DMS79 treated with DMSO at 0.1 percent for 48 hours (cell line): Measurements from ENCODE around the gene LRRC70.
"Not testable (repeated sequence)": the region's sequence is repeated elsewhere in the genome, so short reads cannot be mapped to it uniquely, and the experiment has no call there.

Experiments used
- DNase-seq: peaks from one replicate; lab custom pipeline; 2025; lab: John Stamatoyannopoulos, UW

Gene LRRC70, protein sequence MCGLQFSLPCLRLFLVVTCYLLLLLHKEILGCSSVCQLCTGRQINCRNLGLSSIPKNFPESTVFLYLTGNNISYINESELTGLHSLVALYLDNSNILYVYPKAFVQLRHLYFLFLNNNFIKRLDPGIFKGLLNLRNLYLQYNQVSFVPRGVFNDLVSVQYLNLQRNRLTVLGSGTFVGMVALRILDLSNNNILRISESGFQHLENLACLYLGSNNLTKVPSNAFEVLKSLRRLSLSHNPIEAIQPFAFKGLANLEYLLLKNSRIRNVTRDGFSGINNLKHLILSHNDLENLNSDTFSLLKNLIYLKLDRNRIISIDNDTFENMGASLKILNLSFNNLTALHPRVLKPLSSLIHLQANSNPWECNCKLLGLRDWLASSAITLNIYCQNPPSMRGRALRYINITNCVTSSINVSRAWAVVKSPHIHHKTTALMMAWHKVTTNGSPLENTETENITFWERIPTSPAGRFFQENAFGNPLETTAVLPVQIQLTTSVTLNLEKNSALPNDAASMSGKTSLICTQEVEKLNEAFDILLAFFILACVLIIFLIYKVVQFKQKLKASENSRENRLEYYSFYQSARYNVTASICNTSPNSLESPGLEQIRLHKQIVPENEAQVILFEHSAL

DNA sequence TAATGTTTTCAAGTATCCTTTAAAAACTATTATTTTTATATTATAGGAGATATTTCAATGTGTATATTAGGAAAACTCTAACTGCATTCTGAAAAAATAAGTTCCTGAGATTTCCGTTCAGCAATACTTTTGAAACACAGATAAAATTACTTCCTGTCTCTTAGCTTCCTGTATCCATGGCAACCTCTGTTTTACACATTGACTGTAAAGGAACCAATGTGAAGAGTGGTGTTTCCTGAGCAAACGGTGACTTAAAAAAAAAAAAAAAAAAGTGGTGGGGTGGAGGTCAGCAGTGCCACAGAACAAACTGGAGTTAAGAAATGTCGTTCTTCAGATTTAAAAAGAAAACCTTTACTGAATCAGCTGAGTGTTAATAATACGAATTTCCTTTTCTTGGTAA, at the start of gene LRRC70:
Gene LRRC70 (plus strand): TSS at position 280 of the 400 bp plus-strand sequence. CDS start 620 bp downstream, outside the sequence.
- no peak for DNase-seq

DNA sequence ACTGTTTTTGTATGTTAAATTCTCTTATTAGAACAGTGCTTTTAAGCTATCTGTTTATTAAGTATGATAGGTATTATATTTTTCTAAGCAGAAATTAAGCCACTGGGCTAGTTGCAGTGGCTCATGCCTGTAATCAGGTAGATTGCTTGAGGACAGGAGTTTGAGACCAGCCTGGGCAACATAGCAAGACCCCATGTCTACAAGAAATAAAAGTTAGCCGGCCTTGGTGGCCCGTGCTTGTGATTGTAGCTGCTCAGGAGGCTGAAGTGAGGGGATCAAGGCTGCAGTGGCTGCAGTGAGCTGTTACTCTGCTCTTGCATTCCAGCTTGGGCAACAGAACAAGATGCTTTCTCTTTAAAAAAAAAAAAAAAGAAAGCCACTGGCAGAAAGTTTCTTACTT, 45.0 kb upstream of the LRRC70 start:
- DNase-seq, result no peak

DNA sequence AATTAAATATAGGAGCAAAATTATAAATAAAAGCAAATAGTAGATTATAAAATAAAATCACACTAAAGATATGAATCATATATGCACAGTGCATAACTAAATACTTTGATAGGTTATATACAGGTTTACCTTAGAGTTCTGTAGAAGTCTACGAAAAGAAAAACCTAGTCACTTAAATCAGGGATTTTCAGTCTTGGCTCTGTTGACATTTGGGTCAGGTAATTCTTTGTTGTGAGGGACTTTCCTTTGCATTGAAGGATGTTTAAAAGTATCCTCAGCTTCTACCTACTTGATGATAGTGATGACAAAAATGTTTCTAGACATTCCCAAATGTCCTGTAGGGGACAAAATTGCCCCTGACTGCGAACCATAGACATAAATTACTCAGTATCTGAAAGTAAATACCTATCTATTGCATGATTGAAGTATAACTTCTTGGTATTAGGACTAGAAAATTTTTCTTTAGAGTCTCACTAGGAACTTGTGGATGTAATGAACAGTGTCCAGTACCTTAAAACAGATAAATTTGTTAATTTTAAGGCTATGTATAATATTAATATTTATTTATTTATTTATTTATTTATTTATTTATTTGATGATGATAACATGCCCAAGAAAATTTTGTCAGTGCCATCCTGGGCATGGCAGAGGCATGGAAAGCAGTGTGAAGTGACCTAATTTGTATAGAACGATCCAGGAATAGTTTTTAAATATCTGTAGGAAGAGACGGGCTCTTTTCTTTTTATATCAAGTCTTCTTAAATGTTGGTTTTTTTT, 44.0 kb upstream of the LRRC70 start:
- no peak for DNase-seq

DNA sequence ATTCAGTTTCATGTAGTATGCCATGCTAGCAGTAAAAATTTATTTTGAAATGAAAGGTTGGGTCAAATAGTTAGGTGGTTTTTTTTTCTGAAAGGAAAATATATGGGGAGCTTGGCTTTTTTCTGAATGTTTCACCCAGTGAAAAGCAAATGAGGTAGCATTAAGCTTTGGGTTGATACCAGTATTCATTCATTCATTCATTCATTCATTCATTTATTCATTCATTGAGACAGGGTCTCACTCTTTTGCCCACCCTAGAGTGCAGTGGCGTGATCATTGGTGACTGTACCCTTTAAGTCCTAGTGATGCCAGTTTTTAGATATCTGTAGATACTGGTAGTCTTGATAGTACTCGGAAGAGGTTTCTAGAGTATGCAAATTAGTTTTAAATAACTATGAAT, 42.4 kb upstream of the LRRC70 start:
- no peak for DNase-seq

DNA sequence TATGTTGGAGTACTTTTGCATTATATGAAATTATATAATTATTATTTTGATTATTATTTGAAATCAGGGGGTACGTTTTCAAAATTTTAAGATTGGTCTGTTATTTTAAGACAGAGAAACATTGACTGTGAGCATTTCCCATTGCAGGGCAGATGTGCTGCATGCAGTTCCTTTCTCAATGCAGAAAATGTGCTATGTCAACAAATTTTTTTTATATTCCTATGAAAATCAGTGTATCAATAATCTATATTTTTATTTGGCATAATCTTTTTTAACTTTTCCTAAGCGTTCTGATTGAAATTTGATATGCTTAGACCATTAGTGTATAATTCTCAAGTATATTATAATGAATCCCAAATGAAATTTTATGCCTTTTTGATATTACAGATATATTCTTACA, 41.8 kb upstream of the LRRC70 start:
- DNase-seq, result no peak

DNA sequence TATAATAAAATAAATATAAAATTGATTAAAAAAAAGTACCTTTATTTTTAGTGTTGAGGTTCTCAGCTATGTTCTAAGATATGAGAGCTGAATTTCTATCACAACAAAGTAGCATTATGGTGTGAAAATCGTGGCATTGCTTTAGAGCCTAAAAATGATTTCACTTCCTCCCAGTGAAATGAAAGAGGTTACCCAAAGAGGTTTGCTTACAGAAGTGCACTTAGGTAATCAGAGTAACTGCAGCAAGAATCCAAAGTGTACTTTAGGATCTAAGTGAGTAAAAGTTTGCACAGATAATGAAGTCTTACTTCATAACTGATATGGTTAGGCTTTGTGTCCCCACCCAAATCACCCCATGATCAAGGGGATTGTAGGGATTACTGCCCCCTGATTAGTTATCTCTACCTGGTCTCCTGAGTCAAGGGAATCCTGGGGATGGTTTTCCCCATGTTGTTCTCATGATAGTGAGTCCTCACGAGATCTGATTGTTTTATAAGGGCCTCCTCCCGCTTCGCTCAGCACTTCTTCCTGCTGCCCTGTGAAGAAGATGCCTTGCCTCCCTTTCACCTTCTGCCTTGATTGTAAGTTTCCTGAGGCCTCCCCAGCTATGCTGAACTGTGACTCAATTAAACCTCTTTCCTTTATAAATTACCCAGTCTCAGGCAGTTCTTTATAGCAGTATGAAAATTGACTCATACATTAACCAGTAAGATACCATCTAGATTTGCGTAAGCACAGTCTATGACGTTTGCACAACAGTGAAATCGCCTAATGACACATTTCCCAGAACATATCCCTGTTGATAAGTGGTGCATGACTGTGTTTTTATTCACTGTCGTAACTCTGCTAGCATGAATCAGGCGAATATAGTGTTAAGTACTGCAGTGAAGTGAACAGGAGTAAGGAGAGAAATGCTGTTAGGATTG, 40.3 kb upstream of the LRRC70 start:
- DNase-seq, result no peak

GRCh38 chr5:62542720-62543119, 35.9 kb upstream of the LRRC70 start:
- no peak for DNase-seq

- DNase-seq, result no peak
Measured at GRCh38 chr5:62547945-62548630, 30.5 kb upstream of the LRRC70 start.

DNA sequence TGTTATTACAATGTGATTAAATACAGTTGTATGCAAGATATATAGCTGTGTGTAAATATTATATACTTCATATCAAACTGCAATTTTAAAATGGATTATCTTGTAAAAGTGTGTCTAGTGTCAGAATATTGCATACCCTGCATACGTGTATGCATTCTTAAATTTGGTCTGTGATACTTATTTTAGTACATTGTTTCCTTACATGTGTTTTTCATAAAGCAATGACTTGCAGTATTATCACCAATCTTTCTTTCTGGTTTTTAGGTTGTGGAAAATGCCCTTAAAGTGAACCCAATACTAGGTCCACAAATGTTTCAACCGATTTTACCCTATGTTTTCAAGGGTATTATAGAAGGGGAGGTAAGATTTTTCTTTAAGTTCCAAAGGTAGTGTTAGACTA, 28.5 kb upstream of the LRRC70 start:
- DNase-seq, result no peak

- DNase-seq, result no peak
Measured at GRCh38 chr5:62555930-62556329, 22.7 kb upstream of the LRRC70 start.

- DNase-seq, result no peak
Measured at GRCh38 chr5:62558941-62559340, 19.7 kb upstream of the LRRC70 start.

GRCh38 chr5:62560786-62561185, 17.8 kb upstream of the LRRC70 start:
- no peak for DNase-seq

GRCh38 chr5:62561896-62562295, 16.7 kb upstream of the LRRC70 start:
- no peak for DNase-seq

- no peak for DNase-seq
Measured at GRCh38 chr5:62562867-62563266, 15.8 kb upstream of the LRRC70 start.

DNA sequence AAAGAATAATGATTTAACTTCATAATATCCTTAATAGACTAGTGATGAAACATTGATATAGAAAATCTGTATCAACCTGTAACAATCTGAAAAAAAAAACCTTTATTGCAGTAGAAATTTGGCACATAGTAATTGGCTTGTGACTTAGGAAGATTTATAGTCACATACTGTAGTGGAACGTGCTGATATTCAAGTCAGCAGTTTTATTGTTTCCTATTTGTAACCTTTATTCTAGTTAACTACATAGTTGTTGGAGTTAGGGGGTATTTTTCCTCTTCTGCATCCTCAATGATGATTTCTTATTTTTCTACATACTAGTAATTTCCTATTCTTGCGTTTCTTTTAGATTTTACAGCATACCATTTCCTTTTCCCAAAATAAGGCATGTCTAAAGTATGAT, 14.5 kb upstream of the LRRC70 start:
- DNase-seq, result no peak

- DNase-seq, result not testable (repeated sequence)
Measured at GRCh38 chr5:62565740-62566139, 12.9 kb upstream of the LRRC70 start.

DNA sequence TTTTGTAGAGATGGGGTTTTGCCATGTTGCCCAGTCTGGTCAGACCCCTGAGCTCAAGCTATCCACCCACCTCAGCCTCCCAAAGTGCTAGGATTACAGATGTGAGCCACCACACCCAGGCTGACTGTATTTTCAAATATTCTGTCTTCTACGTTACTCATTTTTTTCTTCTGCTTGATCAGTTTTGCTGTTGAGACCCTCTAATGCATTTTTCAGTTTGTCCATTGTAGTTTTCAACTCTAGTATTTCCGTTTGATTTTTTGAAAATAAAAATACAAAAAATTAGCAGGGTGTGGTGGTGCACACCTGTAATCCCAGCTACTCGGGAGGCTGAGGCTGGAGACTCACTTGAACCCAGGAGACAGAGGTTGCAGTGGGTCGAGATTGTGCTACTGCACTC, 10.5 kb upstream of the LRRC70 start:
- no peak for DNase-seq

- no peak for DNase-seq
Measured at GRCh38 chr5:62568800-62569432, 9.7 kb upstream of the LRRC70 start.

GRCh38 chr5:62569470-62569869, 9.1 kb upstream of the LRRC70 start:
- DNase-seq, result no peak

DNA sequence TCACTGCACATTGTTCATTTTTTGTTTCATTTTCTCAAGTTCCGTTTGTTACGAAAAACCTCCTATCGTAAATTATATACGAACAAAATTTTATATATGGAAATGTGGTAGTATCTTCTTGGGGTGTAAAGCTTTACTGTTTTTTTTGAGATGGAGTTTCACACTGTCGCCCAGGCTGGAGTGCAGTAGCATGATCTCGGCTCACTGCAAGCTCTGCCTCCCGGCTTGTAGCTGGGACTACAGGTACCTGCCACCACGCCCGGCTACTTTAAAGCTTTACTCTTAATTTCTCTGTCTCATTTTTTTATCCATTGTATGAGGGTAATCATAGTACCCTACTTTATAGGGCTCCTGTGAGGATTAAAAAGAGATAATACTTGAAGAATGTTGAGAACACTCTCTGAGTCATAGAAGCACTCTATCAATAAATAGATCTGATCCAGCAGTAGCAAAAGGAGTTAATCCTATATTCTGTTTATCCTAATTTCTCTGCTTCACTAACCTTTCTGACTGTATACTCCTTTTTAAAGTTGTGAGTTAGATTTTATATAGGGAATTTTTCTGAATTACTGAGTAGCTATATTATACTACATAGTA, 5.6 kb upstream of the LRRC70 start:
- no peak for DNase-seq
